Transverse colon (tissue), 4 donors: ENCODE measurements around the gene ZNF335.
"Not testable (repeated sequence)": the region's sequence is repeated elsewhere in the genome, so short reads cannot be mapped to it uniquely, and the experiment has no call there.

ENCODE experiments used
- EP300 ChIP-seq: sonication (generic); formaldehyde crosslinking; IDR thresholded peaks from one replicate; pipeline ENCODE4 v1.6.1; 2017; ENCODE audit warnings: antibody characterized with exemption, low read depth
- POLR2A ChIP-seq: fragments of 450-650 bp; IDR thresholded peaks from one replicate; pipeline ENCODE4 v1.6.1; 2016; ENCODE audit warnings: antibody characterized with exemption, mild to moderate bottlenecking, moderate library complexity
- POLR2AphosphoS5 ChIP-seq, 3 donors: sonication (generic); formaldehyde crosslinking; IDR thresholded peaks; one replicate each; pipeline ENCODE4 v1.6.1; 2016; ENCODE audit warnings: antibody characterized with exemption in 3 of 3
- TF ChIP-seq, protein P1 (sequence below), 5 experiments: fragments of 200-600 bp in 3 of 5; fragments of 450-650 bp in 2 of 5; sonication (generic) in 3 of 5; IDR thresholded peaks; 1 replicate in 2 of 5; 2 replicates in 3 of 5; pipeline ENCODE4 v1.5.1; 2016 to 2017; ENCODE audit warnings: antibody characterized with exemption in 5 of 5, inconsistent platforms in 3 of 5, mild to moderate bottlenecking in 2 of 5, moderate library complexity in 1 of 5

DNA sequence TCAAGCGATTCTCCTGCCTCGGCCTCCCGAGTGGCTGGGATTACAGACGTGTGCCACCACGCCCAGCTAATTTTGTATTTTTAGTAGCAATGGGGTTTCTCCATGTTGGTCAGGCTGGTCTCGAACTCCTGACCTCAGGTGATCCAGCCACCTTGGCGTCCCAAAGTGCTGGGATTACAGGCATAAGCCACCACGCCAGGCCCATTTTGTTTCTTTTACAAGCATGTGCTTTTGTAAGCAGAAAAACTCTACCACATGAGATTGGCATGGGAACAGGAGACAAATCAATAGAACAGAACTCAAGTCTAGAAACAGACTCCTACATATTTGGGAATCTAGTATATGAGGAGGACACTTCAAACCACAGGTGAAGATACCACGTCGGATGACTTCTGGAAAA lies 15.7 kb downstream of the ZNF335 start:
- TF ChIP-seq, protein P1, sequence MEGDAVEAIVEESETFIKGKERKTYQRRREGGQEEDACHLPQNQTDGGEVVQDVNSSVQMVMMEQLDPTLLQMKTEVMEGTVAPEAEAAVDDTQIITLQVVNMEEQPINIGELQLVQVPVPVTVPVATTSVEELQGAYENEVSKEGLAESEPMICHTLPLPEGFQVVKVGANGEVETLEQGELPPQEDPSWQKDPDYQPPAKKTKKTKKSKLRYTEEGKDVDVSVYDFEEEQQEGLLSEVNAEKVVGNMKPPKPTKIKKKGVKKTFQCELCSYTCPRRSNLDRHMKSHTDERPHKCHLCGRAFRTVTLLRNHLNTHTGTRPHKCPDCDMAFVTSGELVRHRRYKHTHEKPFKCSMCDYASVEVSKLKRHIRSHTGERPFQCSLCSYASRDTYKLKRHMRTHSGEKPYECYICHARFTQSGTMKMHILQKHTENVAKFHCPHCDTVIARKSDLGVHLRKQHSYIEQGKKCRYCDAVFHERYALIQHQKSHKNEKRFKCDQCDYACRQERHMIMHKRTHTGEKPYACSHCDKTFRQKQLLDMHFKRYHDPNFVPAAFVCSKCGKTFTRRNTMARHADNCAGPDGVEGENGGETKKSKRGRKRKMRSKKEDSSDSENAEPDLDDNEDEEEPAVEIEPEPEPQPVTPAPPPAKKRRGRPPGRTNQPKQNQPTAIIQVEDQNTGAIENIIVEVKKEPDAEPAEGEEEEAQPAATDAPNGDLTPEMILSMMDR (IDR thresholded peaks at IDR 0.05) = not testable (repeated sequence)
- TF ChIP-seq POLR2AphosphoS5 (IDR thresholded peaks at IDR 0.05); POLR2A; EP300: not testable (repeated sequence)
